Body of pancreas (tissue), 4 donors: ENCODE data around the gene NRG3. TPM values are rescaled to one million over a fixed set of nuclear protein-coding genes. Genes with fewer than 3 reads are reported as not detected.

Source experiments
- ATAC-seq: fragments of 150-250 bp; one replicate; pipeline ENCODE4 v1.9.1; 2016
- DNase-seq, 4 donors: peaks; one replicate each; pipeline ENCODE4 v3.0.0-alpha.2; 2019
- H3K27ac ChIP-seq, 4 donors: fragments of 200-600 bp; sonication (generic); 1 replicate in 3 of 4; 2 replicates in 1 of 4; pipeline versions ENCODE4 v1.5.1 to v1.6.1; 2016 to 2019; ENCODE audit warnings: mild to moderate bottlenecking in 1 of 4, mixed read lengths in 1 of 4, moderate library complexity in 1 of 4
- H3K27me3 ChIP-seq, 2 donors: fragments of 200-600 bp; sonication (generic); one replicate each; pipeline ENCODE4 v1.6.0; 2016; ENCODE audit warnings: mild to moderate bottlenecking in 1 of 2
- H3K36me3 ChIP-seq, 2 donors: fragments of 200-600 bp; sonication (generic); replicated peaks in 1 of 2; 2 replicates each; pipeline ENCODE4 v1.5.1; 2016; ENCODE audit warnings: low read depth in 2 of 2; ENCODE audit not compliant: insufficient read depth in 1 of 2
- H3K4me1 ChIP-seq: fragments of 200-600 bp; sonication (generic); one replicate; pipeline ENCODE4 v1.6.0; 2016
- H3K4me3 ChIP-seq, 2 donors: fragments of 200-600 bp; sonication (generic); 1 replicate in 1 of 2; 2 replicates in 1 of 2; pipeline ENCODE4 v1.5.1; 2016 to 2019
- H3K9me3 ChIP-seq, 3 donors: fragments of 200-600 bp; sonication (generic); 1 replicate in 2 of 3; 2 replicates in 1 of 3; pipeline ENCODE4 v1.5.1; 2016
- POLR2A ChIP-seq, 3 donors: fragments of 450-650 bp; IDR thresholded peaks; one replicate each; pipeline ENCODE4 v1.6.1; 2016; ENCODE audit warnings: antibody characterized with exemption in 3 of 3, mild to moderate bottlenecking in 2 of 3
- WGBS, 2 donors: methylation state at CpG; one replicate each; pipeline ENCODE4 v1.1.5; 2017; 5-methylcytosine and 5-hydroxymethylcytosine counted together
- intact Hi-C: fragments of 100-400 bp; cut with DNase I; formaldehyde crosslinking; loops from one replicate; pipeline ENCODE4 v1.15.1; 2023
- total RNA-seq, 2 donors: library from RNA; depleted of rRNA; stranded (reverse); fragments of >200 nt; gene quantifications; one replicate each; pipeline ENCODE4 v1.1.0, GENCODE V29; 2016
- TF ChIP-seq, protein P1 (sequence below), 7 experiments: fragments of 450-650 bp in 4 of 7; fragments of 200-600 bp in 3 of 7; sonication (generic) in 3 of 7; IDR thresholded peaks; one replicate each; pipeline ENCODE4 v1.5.1; 2016 to 2019; ENCODE audit warnings: antibody characterized with exemption in 7 of 7

NRG3 gene
- total RNA-seq, 2 donors from 2014 or later = 0.26 TPM; not detected in 1

DNA sequence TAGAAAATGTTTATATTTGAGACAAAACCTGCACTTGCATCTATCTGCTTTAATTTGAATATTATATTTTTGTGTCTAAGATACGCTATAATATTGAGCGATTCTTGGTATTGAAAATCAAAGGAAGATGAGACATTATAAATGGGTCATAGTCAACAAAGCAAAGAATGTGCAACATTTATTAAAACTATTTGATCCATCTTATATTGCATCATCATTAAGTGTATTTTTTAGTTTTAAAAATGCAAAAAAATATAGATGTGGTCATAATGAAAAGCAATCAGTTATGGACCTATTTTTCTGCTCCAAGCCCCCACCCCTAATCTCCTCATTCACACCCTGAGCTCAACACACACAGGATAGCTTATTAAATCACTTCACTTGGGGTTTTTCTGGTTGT, 847.3 kb downstream of the NRG3 start:
- Histone ChIP-seq H3K27ac (no peak overlapping the region), H3K27me3 (no peaks in the 10 kb centered on the region), H3K36me3 (no peaks in the 10 kb centered on the region), H3K9me3 (no peaks in the 10 kb centered on the region), H3K4me1 (no peaks in the 10 kb centered on the region), H3K4me3 (no peak overlapping the region)
- intact Hi-C loops = no loop called here
- 93 to 95% methylated on average over 2 of the region's 2 CpGs for WGBS, 2 donors
- no peak for TF ChIP-seq POLR2A (IDR thresholded peaks at IDR 0.05)
- TF ChIP-seq, protein P1, sequence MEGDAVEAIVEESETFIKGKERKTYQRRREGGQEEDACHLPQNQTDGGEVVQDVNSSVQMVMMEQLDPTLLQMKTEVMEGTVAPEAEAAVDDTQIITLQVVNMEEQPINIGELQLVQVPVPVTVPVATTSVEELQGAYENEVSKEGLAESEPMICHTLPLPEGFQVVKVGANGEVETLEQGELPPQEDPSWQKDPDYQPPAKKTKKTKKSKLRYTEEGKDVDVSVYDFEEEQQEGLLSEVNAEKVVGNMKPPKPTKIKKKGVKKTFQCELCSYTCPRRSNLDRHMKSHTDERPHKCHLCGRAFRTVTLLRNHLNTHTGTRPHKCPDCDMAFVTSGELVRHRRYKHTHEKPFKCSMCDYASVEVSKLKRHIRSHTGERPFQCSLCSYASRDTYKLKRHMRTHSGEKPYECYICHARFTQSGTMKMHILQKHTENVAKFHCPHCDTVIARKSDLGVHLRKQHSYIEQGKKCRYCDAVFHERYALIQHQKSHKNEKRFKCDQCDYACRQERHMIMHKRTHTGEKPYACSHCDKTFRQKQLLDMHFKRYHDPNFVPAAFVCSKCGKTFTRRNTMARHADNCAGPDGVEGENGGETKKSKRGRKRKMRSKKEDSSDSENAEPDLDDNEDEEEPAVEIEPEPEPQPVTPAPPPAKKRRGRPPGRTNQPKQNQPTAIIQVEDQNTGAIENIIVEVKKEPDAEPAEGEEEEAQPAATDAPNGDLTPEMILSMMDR (IDR thresholded peaks at IDR 0.05) = no peak
- no peak for DNase-seq
- no peak for ATAC-seq

DNA sequence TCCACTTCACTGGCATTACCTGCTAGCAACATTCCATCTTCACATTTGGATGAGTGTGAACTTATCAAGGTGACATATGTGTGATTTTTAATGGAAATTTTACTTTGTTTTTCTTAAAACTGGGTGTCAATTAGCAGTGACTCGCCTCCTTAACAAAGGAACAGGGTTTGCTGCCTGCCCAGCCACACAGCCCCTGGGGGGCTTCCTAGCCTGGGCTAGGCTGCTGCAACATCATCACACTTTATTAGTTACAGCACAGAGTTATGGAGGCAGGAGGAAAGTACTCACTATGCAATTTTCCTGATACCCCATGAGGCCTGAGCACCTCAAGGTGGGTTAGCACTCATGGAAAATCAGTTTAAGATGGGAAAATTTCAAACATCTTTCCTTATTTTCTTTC, 861.3 kb downstream of the NRG3 start:
- DNase-seq = no peak
- Histone ChIP-seq H3K9me3 (no peaks in the 10 kb centered on the region), H3K27ac (no peak overlapping the region), H3K36me3 (no peaks in the 10 kb centered on the region), H3K4me3 (no peak overlapping the region), H3K27me3 (no peaks in the 10 kb centered on the region), H3K4me1 (no peaks in the 10 kb centered on the region)
- intact Hi-C loops = no loop called here
- no peak for ATAC-seq
- 0 to 12% methylated on average over 1 of the region's 1 CpG for WGBS, 2 donors
- TF ChIP-seq, protein P1 (IDR thresholded peaks at IDR 0.05) = no peak
- no peak for TF ChIP-seq POLR2A (IDR thresholded peaks at IDR 0.05)

DNA sequence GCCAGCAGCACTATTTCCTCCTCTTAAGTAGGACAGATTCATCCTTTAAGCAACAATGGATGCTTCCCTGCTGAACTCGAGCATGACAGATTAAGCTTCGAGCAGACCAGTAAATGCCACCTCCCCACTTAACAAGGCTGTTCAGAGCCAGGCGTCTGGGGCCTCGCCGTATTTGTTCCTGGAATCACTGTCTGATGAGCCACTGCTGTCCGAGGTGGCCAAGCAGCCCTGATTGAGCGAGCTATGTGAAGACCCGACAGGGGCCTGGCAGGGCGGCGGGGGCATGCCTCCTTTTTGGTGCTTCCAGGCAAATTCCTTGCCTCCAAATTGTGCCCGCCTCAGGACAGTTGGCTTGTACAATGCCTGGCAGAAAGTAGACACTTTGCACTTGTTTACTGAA, 862.6 kb downstream of the NRG3 start:
- 72 to 80% methylated on average over 10 to 11 of the region's 11 CpGs for WGBS, 2 donors
- ATAC-seq (no peak), DNase-seq (no peak)
- Histone ChIP-seq H3K4me3 (no peak overlapping the region), H3K27ac (no peak overlapping the region), H3K4me1 (no peaks in the 10 kb centered on the region), H3K36me3 (no peaks in the 10 kb centered on the region), H3K27me3 (no peaks in the 10 kb centered on the region), H3K9me3 (no peaks in the 10 kb centered on the region)
- intact Hi-C loops = no loop called here
- no peak for TF ChIP-seq POLR2A (IDR thresholded peaks at IDR 0.05)
- TF ChIP-seq, protein P1 (IDR thresholded peaks at IDR 0.05) = no peak

DNA sequence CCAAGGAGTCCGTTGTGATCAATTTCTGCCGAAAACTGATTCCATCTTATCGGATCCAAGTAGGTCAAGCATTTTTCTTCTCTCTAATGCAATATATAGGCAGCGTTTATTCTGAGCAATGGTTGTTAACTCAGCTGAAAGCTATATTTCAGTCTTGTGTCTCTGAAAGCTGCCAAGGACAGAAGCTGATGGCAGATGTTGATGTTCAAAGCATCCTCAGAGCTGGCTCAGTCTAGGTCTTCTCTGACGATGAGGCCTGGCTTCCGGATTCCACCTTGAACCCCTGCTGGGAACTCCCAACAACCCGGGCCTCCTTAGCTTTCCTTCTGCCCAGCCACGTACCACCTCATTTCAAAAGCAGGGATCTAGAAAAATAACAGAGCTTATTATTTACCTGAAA, 863.6 kb downstream of the NRG3 start:
- no peak for TF ChIP-seq POLR2A (IDR thresholded peaks at IDR 0.05)
- TF ChIP-seq, protein P1 (IDR thresholded peaks at IDR 0.05) = no peak
- H3K9me3 ChIP-seq = no peaks in the 10 kb centered on the region
- WGBS, 2 donors = 76 to 79% methylated on average over 8 of the region's 8 CpGs
- H3K4me1 ChIP-seq = no peaks in the 10 kb centered on the region
- intact Hi-C loops = no loop called here
- ATAC-seq (no peak), DNase-seq (no peak)
- no peaks in the 10 kb centered on the region for H3K27me3 ChIP-seq
- H3K4me3 ChIP-seq = no peak overlapping the region
- no peaks in the 10 kb centered on the region for H3K36me3 ChIP-seq
- H3K27ac ChIP-seq = no peak overlapping the region

DNA sequence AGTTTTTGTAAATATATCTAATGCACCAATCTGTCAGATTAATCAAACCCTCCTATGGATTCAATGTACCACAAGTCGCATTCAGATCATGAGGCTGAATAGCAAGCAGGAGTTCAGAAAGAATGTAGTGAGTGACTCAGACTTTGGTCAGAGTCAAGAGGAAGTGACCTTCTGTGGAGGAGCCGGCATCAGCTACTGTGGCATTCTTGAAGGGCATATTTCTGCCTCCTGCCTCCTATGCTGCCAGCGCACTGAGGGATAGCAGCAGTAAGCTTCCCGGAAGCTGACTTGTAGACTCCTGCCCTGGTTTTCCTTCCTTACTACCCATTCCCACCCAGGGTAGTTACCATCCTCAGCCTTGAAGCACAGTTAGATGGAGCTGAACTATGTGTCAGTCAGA, 867.5 kb downstream of the NRG3 start:
- TF ChIP-seq POLR2A (IDR thresholded peaks at IDR 0.05) = no peak
- TF ChIP-seq, protein P1 (IDR thresholded peaks at IDR 0.05) = no peak
- no peak for ATAC-seq
- H3K27ac ChIP-seq = no peak overlapping the region
- no peaks in the 10 kb centered on the region for H3K4me1 ChIP-seq
- no peak for DNase-seq
- 61 to 78% methylated on average over 4 of the region's 4 CpGs for WGBS, 2 donors
- intact Hi-C loops = no loop called here
- no peaks in the 10 kb centered on the region for H3K36me3 ChIP-seq
- no peaks in the 10 kb centered on the region for H3K9me3 ChIP-seq
- no peak overlapping the region for H3K4me3 ChIP-seq
- H3K27me3 ChIP-seq = no peaks in the 10 kb centered on the region
